Body of pancreas (tissue), 4 donors: ENCODE data around the gene NEXN.

Experiments used
- POLR2A ChIP-seq, 3 donors: fragments of 450-650 bp; IDR thresholded peaks; one replicate each; pipeline ENCODE4 v1.6.1; 2016; ENCODE audit warnings: antibody characterized with exemption in 3 of 3, mild to moderate bottlenecking in 2 of 3
- TF ChIP-seq, protein P1 (sequence below), 7 experiments: fragments of 450-650 bp in 4 of 7; fragments of 200-600 bp in 3 of 7; sonication (generic) in 3 of 7; IDR thresholded peaks; one replicate each; pipeline ENCODE4 v1.5.1; 2016 to 2019; ENCODE audit warnings: antibody characterized with exemption in 7 of 7

DNA sequence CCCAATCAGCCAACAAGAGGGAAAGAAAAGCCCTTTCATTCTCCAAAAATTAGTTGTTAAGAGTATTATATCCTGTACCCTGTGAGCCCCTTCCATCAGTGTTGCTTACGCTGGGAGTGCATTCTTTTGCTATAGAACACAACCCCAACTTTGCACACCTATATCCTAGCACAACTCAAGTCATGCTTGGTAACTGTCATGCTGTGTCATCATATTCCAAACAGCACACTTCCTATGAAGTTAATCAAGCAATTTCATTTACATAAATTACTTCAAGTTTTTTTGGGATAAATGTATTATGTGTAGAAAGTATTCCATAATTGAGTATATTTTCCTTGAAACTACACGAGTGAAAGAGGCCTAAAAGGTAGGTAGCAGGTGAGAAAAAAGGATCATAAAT lies 70.4 kb downstream of the NEXN start:
- TF ChIP-seq, protein P1, sequence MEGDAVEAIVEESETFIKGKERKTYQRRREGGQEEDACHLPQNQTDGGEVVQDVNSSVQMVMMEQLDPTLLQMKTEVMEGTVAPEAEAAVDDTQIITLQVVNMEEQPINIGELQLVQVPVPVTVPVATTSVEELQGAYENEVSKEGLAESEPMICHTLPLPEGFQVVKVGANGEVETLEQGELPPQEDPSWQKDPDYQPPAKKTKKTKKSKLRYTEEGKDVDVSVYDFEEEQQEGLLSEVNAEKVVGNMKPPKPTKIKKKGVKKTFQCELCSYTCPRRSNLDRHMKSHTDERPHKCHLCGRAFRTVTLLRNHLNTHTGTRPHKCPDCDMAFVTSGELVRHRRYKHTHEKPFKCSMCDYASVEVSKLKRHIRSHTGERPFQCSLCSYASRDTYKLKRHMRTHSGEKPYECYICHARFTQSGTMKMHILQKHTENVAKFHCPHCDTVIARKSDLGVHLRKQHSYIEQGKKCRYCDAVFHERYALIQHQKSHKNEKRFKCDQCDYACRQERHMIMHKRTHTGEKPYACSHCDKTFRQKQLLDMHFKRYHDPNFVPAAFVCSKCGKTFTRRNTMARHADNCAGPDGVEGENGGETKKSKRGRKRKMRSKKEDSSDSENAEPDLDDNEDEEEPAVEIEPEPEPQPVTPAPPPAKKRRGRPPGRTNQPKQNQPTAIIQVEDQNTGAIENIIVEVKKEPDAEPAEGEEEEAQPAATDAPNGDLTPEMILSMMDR (IDR thresholded peaks at IDR 0.05): no peak
- no peak for TF ChIP-seq POLR2A (IDR thresholded peaks at IDR 0.05)
